Activated CD8-positive, alpha-beta T cell treated with anti-CD3 and anti-CD28 coated beads for 36 hours (primary cell): ENCODE results near the gene TUBB4B. TPM values are rescaled to one million over a fixed set of nuclear protein-coding genes. Genes with fewer than 3 reads are reported as not detected.

Experiments
- ATAC-seq: fragments of 200-7000 bp; cut with Tn5 transposase; one replicate; pipeline ENCODE4 v1.10.0; 2021; ENCODE audit warnings: mild to moderate bottlenecking, moderate library complexity
- CTCF ChIA-PET: fragments of 350-600 bp; sonication (Branson Sonifier 250); formaldehyde crosslinking; loops from one replicate; lab custom pipeline; 2021; ENCODE audit warnings: antibody characterized with exemption; lab: Charles Lee
- POLR2A ChIA-PET: fragments of 350-600 bp; sonication (Branson Sonifier 250); formaldehyde crosslinking; loops from one replicate; lab custom pipeline; 2021; ENCODE audit warnings: antibody characterized with exemption; lab: Charles Lee
- DNase-seq: peaks from one replicate; pipeline ENCODE4 v3.0.0-alpha.2; 2020
- H3K27ac Mint-ChIP-seq: one replicate; pipeline ENCODE4 v1.8.0; 2021; ENCODE audit warnings: mild to moderate bottlenecking, mixed read lengths
- H3K27me3 Mint-ChIP-seq: one replicate; pipeline ENCODE4 v1.8.0; 2021; ENCODE audit warnings: mixed read lengths
- H3K36me3 Mint-ChIP-seq: one replicate; pipeline ENCODE4 v1.8.0; 2021; ENCODE audit warnings: low read depth, mixed read lengths
- H3K4me1 Mint-ChIP-seq: one replicate; pipeline ENCODE4 v1.8.0; 2021; ENCODE audit warnings: low read depth, mixed read lengths
- H3K4me3 Mint-ChIP-seq: one replicate; pipeline ENCODE4 v1.8.0; 2021; ENCODE audit warnings: mild to moderate bottlenecking, moderate library complexity, mixed read lengths
- H3K9me3 Mint-ChIP-seq: one replicate; pipeline ENCODE4 v1.8.0; 2021; ENCODE audit warnings: mixed read lengths
- intact Hi-C: fragments of 100-400 bp; cut with micrococcal nuclease; formaldehyde crosslinking; loops from one replicate; pipeline ENCODE4 v1.10.0; 2022
- total RNA-seq, 2 experiments: library from RNA; stranded (reverse); gene quantifications; one replicate each; pipeline ENCODE4 v1.2.3, GENCODE V29; 2021
- TF ChIP-seq, protein P1 (sequence below): fragments of 200-600 bp; IDR thresholded peaks from one replicate; pipeline ENCODE4 v1.8.0; 2022; ENCODE audit warnings: antibody characterized with exemption, mild to moderate bottlenecking

The TUBB4B gene
- total RNA-seq, 2 experiments from 2014 or later, result 228 to 230 TPM

DNA sequence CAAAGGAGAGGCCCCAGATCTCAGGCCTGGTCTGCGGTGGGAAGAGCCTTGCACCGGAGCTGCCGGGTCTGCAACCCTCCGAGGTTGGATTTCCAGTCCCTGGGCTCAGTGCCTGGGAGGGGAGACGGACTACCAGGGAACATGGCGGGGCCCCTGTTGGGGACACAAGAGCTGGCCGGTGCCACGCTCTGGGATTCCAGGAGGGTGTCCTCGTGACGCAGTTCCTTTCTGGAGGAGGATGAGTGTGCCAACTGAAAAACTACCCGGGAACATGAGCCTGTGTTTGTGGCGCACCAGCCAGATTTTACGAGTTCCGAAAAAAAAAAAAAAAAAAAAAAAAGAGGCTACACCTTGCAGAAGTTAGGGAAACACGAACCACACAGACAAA is 52.0 kb downstream of the TUBB4B start:
- H3K9me3 Mint-ChIP-seq, result no peaks in the 10 kb centered on the region
- intact Hi-C loops, result loop anchor here (10.0 kb wide), 1 partner anchor 112 kb away; no protein-coding TSS in a partner anchor
- TF ChIP-seq, protein P1, sequence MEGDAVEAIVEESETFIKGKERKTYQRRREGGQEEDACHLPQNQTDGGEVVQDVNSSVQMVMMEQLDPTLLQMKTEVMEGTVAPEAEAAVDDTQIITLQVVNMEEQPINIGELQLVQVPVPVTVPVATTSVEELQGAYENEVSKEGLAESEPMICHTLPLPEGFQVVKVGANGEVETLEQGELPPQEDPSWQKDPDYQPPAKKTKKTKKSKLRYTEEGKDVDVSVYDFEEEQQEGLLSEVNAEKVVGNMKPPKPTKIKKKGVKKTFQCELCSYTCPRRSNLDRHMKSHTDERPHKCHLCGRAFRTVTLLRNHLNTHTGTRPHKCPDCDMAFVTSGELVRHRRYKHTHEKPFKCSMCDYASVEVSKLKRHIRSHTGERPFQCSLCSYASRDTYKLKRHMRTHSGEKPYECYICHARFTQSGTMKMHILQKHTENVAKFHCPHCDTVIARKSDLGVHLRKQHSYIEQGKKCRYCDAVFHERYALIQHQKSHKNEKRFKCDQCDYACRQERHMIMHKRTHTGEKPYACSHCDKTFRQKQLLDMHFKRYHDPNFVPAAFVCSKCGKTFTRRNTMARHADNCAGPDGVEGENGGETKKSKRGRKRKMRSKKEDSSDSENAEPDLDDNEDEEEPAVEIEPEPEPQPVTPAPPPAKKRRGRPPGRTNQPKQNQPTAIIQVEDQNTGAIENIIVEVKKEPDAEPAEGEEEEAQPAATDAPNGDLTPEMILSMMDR, result no peak
- H3K4me1 Mint-ChIP-seq, result peaks cover 3% of the 10 kb centered on the region
- H3K4me3 Mint-ChIP-seq, result no peak overlapping the region
- DNase-seq, result no peak
- ChIA-PET CTCF (interaction anchor here (1.5 kb wide), 1 partner anchor 130 kb away, joined by 3 read pairs; the partner anchor contains the start of gene EXD3), POLR2A (interaction anchor here (1.1 kb wide), 1 partner anchor 13 kb away, joined by 3 read pairs; no protein-coding TSS in a partner anchor)
- peaks cover 29% of the 10 kb centered on the region for H3K27me3 Mint-ChIP-seq
- no peak for ATAC-seq
- no peaks in the 10 kb centered on the region for H3K36me3 Mint-ChIP-seq
- H3K27ac Mint-ChIP-seq, result no peak overlapping the region

Other genes starting within 250 kb of the TUBB4B start
- gene PAXX, start 248.9 kb upstream of the TUBB4B start, total RNA-seq, result 10 to 100 TPM; 60.5 to 61.8 TPM
- not detected for gene CLIC3, start 244.7 kb upstream of the TUBB4B start, total RNA-seq
- 10 to 100 TPM; 11.8 to 16.2 TPM for gene ABCA2, start 213.1 kb upstream of the TUBB4B start, total RNA-seq
- under 1 TPM in 1 of 2 experiments, not detected in 1; 0.09 TPM for gene FUT7, start 209.2 kb upstream of the TUBB4B start, total RNA-seq
- gene NPDC1, start 195.1 kb upstream of the TUBB4B start, total RNA-seq, result 10 to 100 TPM; 18.2 to 21.2 TPM
- not detected for gene ENTPD2, start 187.2 kb upstream of the TUBB4B start, total RNA-seq
- 10 to 100 TPM; 13.5 to 13.7 TPM for gene SAPCD2, start 170.7 kb upstream of the TUBB4B start, total RNA-seq
- 10 to 100 TPM; 49.8 to 50.1 TPM for gene UAP1L1, start 163.8 kb upstream of the TUBB4B start, total RNA-seq
- gene MAN1B1, start 154.3 kb upstream of the TUBB4B start, total RNA-seq, result 10 to 100 TPM; 31.1 to 33.2 TPM
- 100 to 1,000 TPM; 222 to 227 TPM for gene DPP7, start 126.6 kb upstream of the TUBB4B start, total RNA-seq
- not detected for gene GRIN1, start 102.1 kb upstream of the TUBB4B start, total RNA-seq
- gene LRRC26, start 71.2 kb upstream of the TUBB4B start, total RNA-seq, result not detected
- gene TMEM210, start 69.2 kb upstream of the TUBB4B start, total RNA-seq, result not detected
- 10 to 100 TPM; 38.6 to 39.6 TPM for gene ANAPC2, start 52.7 kb upstream of the TUBB4B start, total RNA-seq
- gene SSNA1, start 52.6 kb upstream of the TUBB4B start, total RNA-seq, result 10 to 100 TPM; 53.3 to 58.4 TPM
- gene TPRN, start 40.5 kb upstream of the TUBB4B start, total RNA-seq, result 1 to 10 TPM; 5.7 to 6.6 TPM
- gene TMEM203, start 35.6 kb upstream of the TUBB4B start, total RNA-seq, result 10 to 100 TPM; 29.4 to 29.9 TPM
- gene NDOR1, start 35.6 kb upstream of the TUBB4B start, total RNA-seq, result 10 to 100 TPM; 29.5 to 30.7 TPM
- gene RNF208, start 19.0 kb upstream of the TUBB4B start, total RNA-seq, result 10 to 100 TPM in 1 of 2 experiments, 1 to 10 TPM in 1; 8.0 to 10.4 TPM
- under 1 TPM in 1 of 2 experiments, not detected in 1; 0.34 TPM for gene CYSRT1, start 16.1 kb upstream of the TUBB4B start, total RNA-seq
- gene RNF224, start 13.8 kb upstream of the TUBB4B start, total RNA-seq, result not detected
- not detected for gene SLC34A3, start 10.4 kb upstream of the TUBB4B start, total RNA-seq
- not detected for gene STPG3, start 10.0 kb downstream of the TUBB4B start, total RNA-seq
- 10 to 100 TPM; 50.9 to 54.3 TPM for gene NELFB, start 14.0 kb downstream of the TUBB4B start, total RNA-seq
- 1 to 10 TPM; 2.9 to 3.0 TPM for gene TOR4A, start 36.4 kb downstream of the TUBB4B start, total RNA-seq
- 1 to 10 TPM; 3.3 to 4.4 TPM for gene NRARP, start 61.0 kb downstream of the TUBB4B start, total RNA-seq
- 1 to 10 TPM; 8.1 to 9.0 TPM for gene EXD3, start 181.9 kb downstream of the TUBB4B start, total RNA-seq
- gene NOXA1, start 182.1 kb downstream of the TUBB4B start, total RNA-seq, result under 1 TPM; 0.72 to 0.95 TPM
- not detected for gene ENTPD8, start 200.1 kb downstream of the TUBB4B start, total RNA-seq
- gene NSMF, start 218.0 kb downstream of the TUBB4B start, total RNA-seq, result 100 to 1,000 TPM; 112 to 116 TPM